SK-N-SH treated with all-trans-retinoic acid at 6 μM for 48 hours (cell line): ENCODE results near the gene CKAP4.

Source experiments
- ESRRG ChIP-seq: fragments of 250-450 bp; sonication (Bioruptor Pico); IDR thresholded peaks from 2 replicates; pipeline ENCODE4 v1.6.1; 2021; ENCODE audit warnings: mild to moderate bottlenecking
- POU6F1 ChIP-seq: fragments of 250-450 bp; sonication (Bioruptor Pico); IDR thresholded peaks from 2 replicates; pipeline ENCODE4 v1.8.0; 2021; ENCODE audit warnings: low read depth, mild to moderate bottlenecking, moderate library complexity, borderline replicate concordance
- RARB ChIP-seq: fragments of 250-450 bp; sonication (Bioruptor Pico); IDR thresholded peaks from 2 replicates; pipeline ENCODE4 v1.8.0; 2021; ENCODE audit warnings: mild to moderate bottlenecking, moderate library complexity
- SNAI2 ChIP-seq: fragments of 250-450 bp; sonication (Bioruptor Pico); IDR thresholded peaks from 2 replicates; pipeline ENCODE4 v1.5.0; 2020; ENCODE audit warnings: mild to moderate bottlenecking, moderate library complexity
- TCF4 ChIP-seq: fragments of 250-450 bp; sonication (Bioruptor Pico); IDR thresholded peaks from 2 replicates; pipeline ENCODE4 v1.8.0; 2021; ENCODE audit warnings: mild to moderate bottlenecking, moderate library complexity, borderline replicate concordance
- TOX ChIP-seq: fragments of 250-450 bp; sonication (Bioruptor Pico); IDR thresholded peaks from 2 replicates; pipeline ENCODE4 v1.8.0; 2021; ENCODE audit warnings: mild to moderate bottlenecking, moderate library complexity, borderline replicate concordance
- TF ChIP-seq, protein P1 (sequence below): fragments of 250-450 bp; sonication (Bioruptor Pico); IDR thresholded peaks from 2 replicates; pipeline ENCODE4 v1.5.0; 2020; ENCODE audit warnings: mild to moderate bottlenecking, moderate library complexity
- TF ChIP-seq, protein P2 (sequence below): fragments of 250-450 bp; sonication (Bioruptor Pico); IDR thresholded peaks from 2 replicates; pipeline ENCODE4 v1.8.0; 2020; ENCODE audit warnings: mild to moderate bottlenecking, moderate library complexity, borderline replicate concordance

- TF ChIP-seq TCF4 (CRISPR knock-in tag) (no peak), ESRRG (CRISPR knock-in tag) (no peak), SNAI2 (CRISPR knock-in tag) (no peak), TOX (CRISPR knock-in tag) (no peak), POU6F1 (CRISPR knock-in tag) (no peak), RARB (CRISPR knock-in tag) (no peak)
- TF ChIP-seq, protein P1, sequence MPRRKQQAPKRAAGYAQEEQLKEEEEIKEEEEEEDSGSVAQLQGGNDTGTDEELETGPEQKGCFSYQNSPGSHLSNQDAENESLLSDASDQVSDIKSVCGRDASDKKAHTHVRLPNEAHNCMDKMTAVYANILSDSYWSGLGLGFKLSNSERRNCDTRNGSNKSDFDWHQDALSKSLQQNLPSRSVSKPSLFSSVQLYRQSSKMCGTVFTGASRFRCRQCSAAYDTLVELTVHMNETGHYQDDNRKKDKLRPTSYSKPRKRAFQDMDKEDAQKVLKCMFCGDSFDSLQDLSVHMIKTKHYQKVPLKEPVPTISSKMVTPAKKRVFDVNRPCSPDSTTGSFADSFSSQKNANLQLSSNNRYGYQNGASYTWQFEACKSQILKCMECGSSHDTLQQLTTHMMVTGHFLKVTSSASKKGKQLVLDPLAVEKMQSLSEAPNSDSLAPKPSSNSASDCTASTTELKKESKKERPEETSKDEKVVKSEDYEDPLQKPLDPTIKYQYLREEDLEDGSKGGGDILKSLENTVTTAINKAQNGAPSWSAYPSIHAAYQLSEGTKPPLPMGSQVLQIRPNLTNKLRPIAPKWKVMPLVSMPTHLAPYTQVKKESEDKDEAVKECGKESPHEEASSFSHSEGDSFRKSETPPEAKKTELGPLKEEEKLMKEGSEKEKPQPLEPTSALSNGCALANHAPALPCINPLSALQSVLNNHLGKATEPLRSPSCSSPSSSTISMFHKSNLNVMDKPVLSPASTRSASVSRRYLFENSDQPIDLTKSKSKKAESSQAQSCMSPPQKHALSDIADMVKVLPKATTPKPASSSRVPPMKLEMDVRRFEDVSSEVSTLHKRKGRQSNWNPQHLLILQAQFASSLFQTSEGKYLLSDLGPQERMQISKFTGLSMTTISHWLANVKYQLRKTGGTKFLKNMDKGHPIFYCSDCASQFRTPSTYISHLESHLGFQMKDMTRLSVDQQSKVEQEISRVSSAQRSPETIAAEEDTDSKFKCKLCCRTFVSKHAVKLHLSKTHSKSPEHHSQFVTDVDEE (CRISPR knock-in tag), result no peak
- TF ChIP-seq, protein P2, sequence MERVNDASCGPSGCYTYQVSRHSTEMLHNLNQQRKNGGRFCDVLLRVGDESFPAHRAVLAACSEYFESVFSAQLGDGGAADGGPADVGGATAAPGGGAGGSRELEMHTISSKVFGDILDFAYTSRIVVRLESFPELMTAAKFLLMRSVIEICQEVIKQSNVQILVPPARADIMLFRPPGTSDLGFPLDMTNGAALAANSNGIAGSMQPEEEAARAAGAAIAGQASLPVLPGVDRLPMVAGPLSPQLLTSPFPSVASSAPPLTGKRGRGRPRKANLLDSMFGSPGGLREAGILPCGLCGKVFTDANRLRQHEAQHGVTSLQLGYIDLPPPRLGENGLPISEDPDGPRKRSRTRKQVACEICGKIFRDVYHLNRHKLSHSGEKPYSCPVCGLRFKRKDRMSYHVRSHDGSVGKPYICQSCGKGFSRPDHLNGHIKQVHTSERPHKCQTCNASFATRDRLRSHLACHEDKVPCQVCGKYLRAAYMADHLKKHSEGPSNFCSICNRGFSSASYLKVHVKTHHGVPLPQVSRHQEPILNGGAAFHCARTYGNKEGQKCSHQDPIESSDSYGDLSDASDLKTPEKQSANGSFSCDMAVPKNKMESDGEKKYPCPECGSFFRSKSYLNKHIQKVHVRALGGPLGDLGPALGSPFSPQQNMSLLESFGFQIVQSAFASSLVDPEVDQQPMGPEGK (CRISPR knock-in tag), result no peak
Observed at GRCh38 chr12:106220536-106220935, 27.3 kb downstream of the CKAP4 start.
